Measurements from ENCODE around the gene EIF4E3. TPM values are rescaled to one million over a fixed set of nuclear protein-coding genes. Genes with fewer than 3 reads are reported as not detected.
A peak's percentile ranks its signal among the peaks of the same experiment; 100 is the strongest.

EIF4E3 gene
- polyA plus RNA-seq, 1 of the 3 experiments (the other 2 are of a cell fraction), result 0.67 TPM

GRCh38 chr3:71690341-71690841, 34.8 kb downstream of the EIF4E3 start:
- Histone ChIP-seq H3K27me3 (ENCODE audit: insufficient read depth) (no peaks in the 10 kb centered on the region), H3K27ac (ENCODE audit: low read depth in 2 of 2, low read length in 1 of 2) (peak overlapping the region; percentile 48 to 60; a peak in 3 of 4 replicates), H3K4me3 (ENCODE audit: low read depth in 2 of 2, low read length in 1 of 2) (no peak overlapping the region), H2AFZ (ENCODE audit: low read depth) (no peak overlapping the region), H3K9me3 (no peaks in the 10 kb centered on the region), H3K4me1 (ENCODE audit: control insufficient read depth in 1 of 2, insufficient read depth in 2 of 2, low read depth in 1 of 2, low read length in 1 of 2) (peaks cover 0 to 2% of the 10 kb centered on the region in 2 experiments; a peak in 3 of 4 replicates), H3K36me3 (replicated peaks in 1 of 2; ENCODE audit: control insufficient read depth in 1 of 2, insufficient read depth in 2 of 2, low read length in 1 of 2) (no peaks in the 10 kb centered on the region), H3K9me2 (no peaks in the 10 kb centered on the region), H3K9ac (no peak overlapping the region), H4K20me1 (ENCODE audit: insufficient read depth) (no peaks in the 10 kb centered on the region), H3K4me2 (peak overlapping the region; percentile 50), H3K79me2 (ENCODE audit: insufficient read depth) (no peaks in the 10 kb centered on the region), H3F3A (replicated peaks; ENCODE audit: insufficient read depth) (no peaks in the 10 kb centered on the region)
- POLR2A ChIA-PET, result no interaction called here
- 38% methylated on average over 4 of the region's 4 CpGs for WGBS (ENCODE audit: low lambda C conversion rate)
- DNase-seq, result no peak
- CTCF ChIA-PET, result interaction anchor here (0.6 kb wide), 1 partner anchor 16 kb away, joined by 3 read pairs; no protein-coding TSS in a partner anchor
- TF ChIP-seq RCOR1 (IDR thresholded peaks at IDR 0.05; ENCODE audit: low read length) (no peak), USF1 (IDR thresholded peaks at IDR 0.05; ENCODE audit: borderline replicate concordance, low read depth) (no peak), CHD2 (IDR thresholded peaks at IDR 0.05; ENCODE audit: low read length, partially characterized antibody) (no peak), RXRA (IDR thresholded peaks at IDR 0.05; ENCODE audit: borderline replicate concordance, low read depth) (peak; percentile 76; the same call in 1 of the 2 replicates), GABPA (IDR thresholded peaks at IDR 0.05; ENCODE audit: low read depth) (no peak), TEAD4 (IDR thresholded peaks at IDR 0.05; ENCODE audit: borderline replicate concordance, insufficient read depth) (0 out of 2 replicates have a peak, but pooled peaks have one; percentile 21), ZBTB33 (IDR thresholded peaks at IDR 0.05; ENCODE audit: borderline replicate concordance, low read depth) (no peak), RFX5 (IDR thresholded peaks at IDR 0.05; ENCODE audit: low read length) (no peak), TCF12 (IDR thresholded peaks at IDR 0.05) (peak; percentile 60), YY1 (IDR thresholded peaks at IDR 0.05; ENCODE audit: low read depth) (no peak), IRF3 (IDR thresholded peaks at IDR 0.05; ENCODE audit: low read depth, low read length) (no peak), PBX3 (IDR thresholded peaks at IDR 0.05) (peak; percentile 43), EZH2phosphoT487 (IDR thresholded peaks at IDR 0.05; ENCODE audit: borderline replicate concordance, low read depth) (no peak), POLR2AphosphoS5 (IDR thresholded peaks at IDR 0.05; ENCODE audit: low read depth, low read length) (no peak), SMC3 (IDR thresholded peaks at IDR 0.05; ENCODE audit: low read depth, low read length) (no peak), FOXJ3 (CRISPR knock-in tag; IDR thresholded peaks at IDR 0.05) (no peak), USF2 (IDR thresholded peaks at IDR 0.05; ENCODE audit: borderline replicate concordance, low read depth, low read length) (no peak), FOXM1 (IDR thresholded peaks at IDR 0.05; ENCODE audit: low read depth) (no peak), CTCF (IDR thresholded peaks at IDR 0.05) (no peak), RAD21 (IDR thresholded peaks at IDR 0.05; ENCODE audit: low read length) (no peak), MAX (IDR thresholded peaks at IDR 0.05; ENCODE audit: low read depth) (no peak), GATA2 (CRISPR knock-in tag; IDR thresholded peaks at IDR 0.05) (no peak)

Measured in SK-N-SH (cell line).